Osteoblast (primary cell): Measurements from ENCODE around the gene AHCYL2. TPM values are rescaled to one million over a fixed set of nuclear protein-coding genes. Genes with fewer than 3 reads are reported as not detected.
A peak's percentile ranks its signal among the peaks of the same experiment; 100 is the strongest.
"Not testable (repeated sequence)": the region's sequence is repeated elsewhere in the genome, so short reads cannot be mapped to it uniquely, and the experiment has no call there.

Source experiments
- DNase-seq: peaks from one replicate; pipeline ENCODE4 v3.0.0; 2011; ENCODE audit warnings: low spot score, mixed read lengths; ENCODE audit not compliant: insufficient read length; ENCODE audit errors: missing footprints
- H2AFZ ChIP-seq: 2 replicates; pipeline ENCODE4 v1.6.0; 2011; ENCODE audit warnings: mild to moderate bottlenecking, low read length
- H3K27ac ChIP-seq: 2 replicates; pipeline ENCODE4 v1.5.1; 2011; ENCODE audit warnings: mild to moderate bottlenecking, low read depth, low read length, moderate library complexity
- H3K27me3 ChIP-seq: 2 replicates; pipeline ENCODE4 v1.6.0; 2012; ENCODE audit warnings: mild to moderate bottlenecking, control low read depth, inconsistent platforms, low read length, moderate library complexity; ENCODE audit not compliant: insufficient read depth
- H3K36me3 ChIP-seq: 2 replicates; pipeline ENCODE4 v1.5.1; 2011; ENCODE audit warnings: mild to moderate bottlenecking, low read length, control low read depth, moderate library complexity; ENCODE audit not compliant: insufficient read depth
- H3K4me1 ChIP-seq: 2 replicates; pipeline ENCODE4 v1.5.1; 2011; ENCODE audit warnings: mild to moderate bottlenecking, low read length, control low read depth, moderate library complexity; ENCODE audit not compliant: insufficient read depth
- H3K4me2 ChIP-seq: 2 replicates; pipeline ENCODE4 v1.6.0; 2011; ENCODE audit warnings: mild to moderate bottlenecking, low read length; ENCODE audit not compliant: insufficient read depth
- H3K4me3 ChIP-seq: fragments of 200-600 bp; sonication (generic); 3 replicates; pipeline ENCODE4 v1.5.1; 2012; ENCODE audit warnings: mild to moderate bottlenecking, low read length, inconsistent platforms; ENCODE audit not compliant: insufficient read depth
- H3K79me2 ChIP-seq: 2 replicates; pipeline ENCODE4 v1.6.0; 2012; ENCODE audit warnings: mild to moderate bottlenecking, low read length, control low read depth, inconsistent platforms; ENCODE audit not compliant: insufficient read depth
- H3K9me3 ChIP-seq: 2 replicates; pipeline ENCODE4 v1.5.1; 2011; ENCODE audit warnings: low read depth, low read length, control low read depth
- H4K20me1 ChIP-seq: 2 replicates; pipeline ENCODE4 v1.6.0; 2012; ENCODE audit warnings: mild to moderate bottlenecking, low read length, control low read depth; ENCODE audit not compliant: insufficient read depth
- total RNA-seq: library from RNA; depleted of rRNA; stranded (reverse); fragments of >200 nt; gene quantifications from 2 replicates; pipeline ENCODE4 v1.2.3, GENCODE V29; 2012
- TF ChIP-seq, protein P1 (sequence below): IDR thresholded peaks from 2 replicates; pipeline ENCODE4 v1.5.1; 2011; ENCODE audit warnings: mild to moderate bottlenecking, low read depth, low read length, moderate library complexity; ENCODE audit errors: extremely low read depth

Gene AHCYL2
- total RNA-seq, 1 donor = 10.1 TPM

GRCh38 chr7:129438281-129438838, 213.5 kb downstream of the AHCYL2 start:
- peak overlapping the region; percentile 64 for H3K4me2 ChIP-seq
- TF ChIP-seq, protein P1, sequence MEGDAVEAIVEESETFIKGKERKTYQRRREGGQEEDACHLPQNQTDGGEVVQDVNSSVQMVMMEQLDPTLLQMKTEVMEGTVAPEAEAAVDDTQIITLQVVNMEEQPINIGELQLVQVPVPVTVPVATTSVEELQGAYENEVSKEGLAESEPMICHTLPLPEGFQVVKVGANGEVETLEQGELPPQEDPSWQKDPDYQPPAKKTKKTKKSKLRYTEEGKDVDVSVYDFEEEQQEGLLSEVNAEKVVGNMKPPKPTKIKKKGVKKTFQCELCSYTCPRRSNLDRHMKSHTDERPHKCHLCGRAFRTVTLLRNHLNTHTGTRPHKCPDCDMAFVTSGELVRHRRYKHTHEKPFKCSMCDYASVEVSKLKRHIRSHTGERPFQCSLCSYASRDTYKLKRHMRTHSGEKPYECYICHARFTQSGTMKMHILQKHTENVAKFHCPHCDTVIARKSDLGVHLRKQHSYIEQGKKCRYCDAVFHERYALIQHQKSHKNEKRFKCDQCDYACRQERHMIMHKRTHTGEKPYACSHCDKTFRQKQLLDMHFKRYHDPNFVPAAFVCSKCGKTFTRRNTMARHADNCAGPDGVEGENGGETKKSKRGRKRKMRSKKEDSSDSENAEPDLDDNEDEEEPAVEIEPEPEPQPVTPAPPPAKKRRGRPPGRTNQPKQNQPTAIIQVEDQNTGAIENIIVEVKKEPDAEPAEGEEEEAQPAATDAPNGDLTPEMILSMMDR = no peak
- peaks cover 23% of the 10 kb centered on the region for H3K79me2 ChIP-seq
- H3K4me3 ChIP-seq = no peak overlapping the region
- H3K36me3 ChIP-seq = no peaks in the 10 kb centered on the region
- no peak for DNase-seq
- H4K20me1 ChIP-seq = no peaks in the 10 kb centered on the region
- peak overlapping the region; percentile 66 for H3K27ac ChIP-seq
- no peak overlapping the region for H2AFZ ChIP-seq
- peaks cover 29% of the 10 kb centered on the region for H3K4me1 ChIP-seq
- H3K9me3 ChIP-seq = no peaks in the 10 kb centered on the region
- H3K27me3 ChIP-seq = peaks cover under 1% of the 10 kb centered on the region

- Histone ChIP-seq H3K4me3 (peak overlapping the region; percentile 20), H3K4me2 (peak overlapping the region; percentile 64), H3K9me3 (no peaks in the 10 kb centered on the region), H3K36me3 (no peaks in the 10 kb centered on the region), H3K27ac (peak overlapping the region; percentile 66), H2AFZ (peak overlapping the region; percentile 42), H3K4me1 (peaks cover 24% of the 10 kb centered on the region), H4K20me1 (no peaks in the 10 kb centered on the region), H3K27me3 (no peaks in the 10 kb centered on the region), H3K79me2 (peaks cover 23% of the 10 kb centered on the region)
- TF ChIP-seq, protein P1 = no peak
- peak; percentile 93 for DNase-seq
Observed at GRCh38 chr7:129438839-129439651, 214.2 kb downstream of the AHCYL2 start.

DNA sequence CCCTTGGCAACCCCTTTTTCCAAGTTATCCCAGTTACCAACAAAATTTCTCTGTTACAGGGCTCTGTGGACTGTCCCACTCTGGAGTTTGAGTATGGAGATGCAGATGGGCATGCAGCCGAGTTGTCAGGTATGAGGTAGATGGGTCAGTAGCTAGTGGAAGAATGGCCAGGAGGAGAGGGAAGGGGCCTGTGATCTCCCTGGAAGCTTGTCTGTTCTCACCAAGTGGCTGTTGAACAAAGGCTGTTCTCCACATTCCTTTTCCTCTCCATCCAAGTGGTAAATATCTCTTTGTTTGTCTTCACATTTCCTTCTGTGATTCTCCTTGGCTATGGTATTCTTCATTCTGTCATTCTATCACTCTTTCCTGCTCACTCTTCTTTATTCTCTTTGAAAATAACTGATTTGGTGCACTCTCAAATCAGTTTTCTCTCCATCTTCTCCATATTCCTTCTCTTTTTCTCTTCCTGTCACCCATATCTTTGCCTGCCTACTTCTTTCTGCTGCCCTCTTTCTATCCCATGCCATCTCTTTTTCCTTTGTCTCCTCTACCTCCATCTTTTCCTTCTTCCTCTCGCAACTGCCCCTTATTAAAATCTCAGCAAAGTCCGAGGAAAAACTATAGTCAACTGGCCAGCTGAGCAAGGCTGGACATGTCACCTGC, 215.3 kb downstream of the AHCYL2 start:
- no peak overlapping the region for H2AFZ ChIP-seq
- no peak overlapping the region for H3K4me3 ChIP-seq
- no peaks in the 10 kb centered on the region for H3K36me3 ChIP-seq
- no peaks in the 10 kb centered on the region for H3K9me3 ChIP-seq
- no peak overlapping the region for H3K4me2 ChIP-seq
- H3K27ac ChIP-seq = no peak overlapping the region
- TF ChIP-seq, protein P1 = no peak
- peaks cover 24% of the 10 kb centered on the region for H3K4me1 ChIP-seq
- DNase-seq = no peak
- no peaks in the 10 kb centered on the region for H3K27me3 ChIP-seq
- peaks cover 17% of the 10 kb centered on the region for H3K79me2 ChIP-seq
- no peaks in the 10 kb centered on the region for H4K20me1 ChIP-seq

DNA sequence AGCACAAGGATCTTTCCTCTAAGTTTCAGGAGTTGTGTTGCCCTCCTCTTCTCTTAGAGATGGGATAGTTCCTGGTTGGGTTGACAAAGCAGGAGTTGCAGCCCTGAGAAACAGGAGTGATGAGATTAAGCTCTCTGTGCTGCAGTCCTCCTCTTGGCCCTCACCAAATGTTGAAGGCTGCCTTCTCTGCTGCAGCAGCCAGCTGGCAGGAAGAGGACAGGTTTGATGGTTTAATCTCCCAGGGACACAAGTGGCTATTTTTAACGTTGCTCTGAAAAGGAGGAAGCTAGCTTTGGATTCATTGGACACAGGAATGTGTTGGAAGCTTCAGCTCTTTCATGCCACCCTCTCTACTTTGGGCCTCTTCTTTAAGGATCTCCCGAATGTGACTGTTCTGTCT, 218.8 kb downstream of the AHCYL2 start:
- H3K4me2 ChIP-seq = no peak overlapping the region
- peaks cover 2% of the 10 kb centered on the region for H3K9me3 ChIP-seq
- no peaks in the 10 kb centered on the region for H3K79me2 ChIP-seq
- no peak for DNase-seq
- peak overlapping the region; percentile 25 for H2AFZ ChIP-seq
- TF ChIP-seq, protein P1 = no peak
- no peak overlapping the region for H3K4me3 ChIP-seq
- no peaks in the 10 kb centered on the region for H3K27me3 ChIP-seq
- H4K20me1 ChIP-seq = no peaks in the 10 kb centered on the region
- no peak overlapping the region for H3K27ac ChIP-seq
- peaks cover 12% of the 10 kb centered on the region for H3K4me1 ChIP-seq
- H3K36me3 ChIP-seq = no peaks in the 10 kb centered on the region

- not testable (repeated sequence) for H3K27me3 ChIP-seq, H3K4me1 ChIP-seq, H3K4me2 ChIP-seq, H4K20me1 ChIP-seq, H3K27ac ChIP-seq, DNase-seq, H3K79me2 ChIP-seq, H3K4me3 ChIP-seq, H2AFZ ChIP-seq, H3K9me3 ChIP-seq, H3K36me3 ChIP-seq
Observed at GRCh38 chr7:129444776-129445175, 219.9 kb downstream of the AHCYL2 start.
